Retinal pigment epithelial cell (primary cell): ENCODE results near the gene C1orf74.

Experiments used
- DNase-seq: peaks from one replicate; pipeline ENCODE4 v3.0.0-alpha.2; 2010; ENCODE audit warnings: low read depth
- H3K4me3 ChIP-seq: 2 replicates; pipeline ENCODE4 v1.5.1; 2011; ENCODE audit warnings: mild to moderate bottlenecking, low read length, control low read depth, moderate library complexity
- TF ChIP-seq, protein P1 (sequence below): conservative IDR thresholded peaks from 2 replicates; pipeline ENCODE4 v1.5.1; 2011; ENCODE audit warnings: low read depth, low read length, control low read depth, inconsistent platforms

C1orf74 gene

DNA sequence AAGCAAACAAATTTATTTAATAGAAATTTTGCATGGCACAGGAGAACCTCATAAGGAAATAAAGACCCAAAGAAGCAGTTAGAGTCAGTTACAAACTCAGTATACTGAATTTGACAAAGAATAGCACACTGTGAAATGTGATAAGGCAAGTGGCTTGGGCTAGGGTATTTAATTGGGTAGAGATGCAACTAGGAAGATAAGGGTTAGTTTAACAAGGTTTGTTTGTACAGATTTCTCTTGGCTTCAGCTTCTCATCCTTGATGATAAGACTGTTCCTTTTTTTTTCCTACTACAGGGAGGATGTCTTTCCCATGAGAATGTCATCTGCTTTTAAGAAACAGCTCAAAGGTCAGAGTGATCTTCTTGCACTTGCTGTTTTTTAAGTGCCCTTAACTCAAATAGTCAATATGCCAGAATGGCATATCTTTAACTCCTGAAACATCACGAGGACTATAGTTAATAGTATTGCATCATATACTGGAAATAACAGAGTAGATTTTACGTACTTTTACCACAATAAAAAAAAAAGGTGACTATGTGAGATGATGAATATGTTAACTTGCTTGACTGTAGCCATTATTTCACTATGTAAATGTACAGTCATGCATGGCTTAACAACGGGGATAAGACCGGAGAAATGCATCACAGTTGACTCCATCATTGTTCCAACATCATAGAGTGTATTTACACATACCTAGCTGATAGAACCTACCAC, 37.8 kb downstream of the C1orf74 start:
- H3K4me3 ChIP-seq, result no peak overlapping the region
- TF ChIP-seq, protein P1, sequence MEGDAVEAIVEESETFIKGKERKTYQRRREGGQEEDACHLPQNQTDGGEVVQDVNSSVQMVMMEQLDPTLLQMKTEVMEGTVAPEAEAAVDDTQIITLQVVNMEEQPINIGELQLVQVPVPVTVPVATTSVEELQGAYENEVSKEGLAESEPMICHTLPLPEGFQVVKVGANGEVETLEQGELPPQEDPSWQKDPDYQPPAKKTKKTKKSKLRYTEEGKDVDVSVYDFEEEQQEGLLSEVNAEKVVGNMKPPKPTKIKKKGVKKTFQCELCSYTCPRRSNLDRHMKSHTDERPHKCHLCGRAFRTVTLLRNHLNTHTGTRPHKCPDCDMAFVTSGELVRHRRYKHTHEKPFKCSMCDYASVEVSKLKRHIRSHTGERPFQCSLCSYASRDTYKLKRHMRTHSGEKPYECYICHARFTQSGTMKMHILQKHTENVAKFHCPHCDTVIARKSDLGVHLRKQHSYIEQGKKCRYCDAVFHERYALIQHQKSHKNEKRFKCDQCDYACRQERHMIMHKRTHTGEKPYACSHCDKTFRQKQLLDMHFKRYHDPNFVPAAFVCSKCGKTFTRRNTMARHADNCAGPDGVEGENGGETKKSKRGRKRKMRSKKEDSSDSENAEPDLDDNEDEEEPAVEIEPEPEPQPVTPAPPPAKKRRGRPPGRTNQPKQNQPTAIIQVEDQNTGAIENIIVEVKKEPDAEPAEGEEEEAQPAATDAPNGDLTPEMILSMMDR, result no peak
- no peak for DNase-seq

DNA sequence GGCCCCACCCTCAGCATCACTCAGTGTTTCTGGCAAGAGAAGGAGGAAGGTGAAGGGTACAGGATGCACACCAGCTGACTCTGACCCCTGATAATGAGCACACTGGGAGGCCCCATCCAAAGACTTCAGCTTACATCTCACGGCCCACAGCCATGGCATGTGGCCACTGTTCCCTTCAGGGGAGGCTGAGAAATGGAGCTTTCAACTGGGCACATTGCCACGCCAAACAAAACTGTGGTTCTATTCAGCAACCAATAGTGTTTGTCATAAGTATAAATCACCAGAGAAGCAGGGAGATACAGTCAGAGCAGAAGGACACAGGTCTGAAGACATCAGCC, 41.2 kb downstream of the C1orf74 start:
- no peak for DNase-seq

DNA sequence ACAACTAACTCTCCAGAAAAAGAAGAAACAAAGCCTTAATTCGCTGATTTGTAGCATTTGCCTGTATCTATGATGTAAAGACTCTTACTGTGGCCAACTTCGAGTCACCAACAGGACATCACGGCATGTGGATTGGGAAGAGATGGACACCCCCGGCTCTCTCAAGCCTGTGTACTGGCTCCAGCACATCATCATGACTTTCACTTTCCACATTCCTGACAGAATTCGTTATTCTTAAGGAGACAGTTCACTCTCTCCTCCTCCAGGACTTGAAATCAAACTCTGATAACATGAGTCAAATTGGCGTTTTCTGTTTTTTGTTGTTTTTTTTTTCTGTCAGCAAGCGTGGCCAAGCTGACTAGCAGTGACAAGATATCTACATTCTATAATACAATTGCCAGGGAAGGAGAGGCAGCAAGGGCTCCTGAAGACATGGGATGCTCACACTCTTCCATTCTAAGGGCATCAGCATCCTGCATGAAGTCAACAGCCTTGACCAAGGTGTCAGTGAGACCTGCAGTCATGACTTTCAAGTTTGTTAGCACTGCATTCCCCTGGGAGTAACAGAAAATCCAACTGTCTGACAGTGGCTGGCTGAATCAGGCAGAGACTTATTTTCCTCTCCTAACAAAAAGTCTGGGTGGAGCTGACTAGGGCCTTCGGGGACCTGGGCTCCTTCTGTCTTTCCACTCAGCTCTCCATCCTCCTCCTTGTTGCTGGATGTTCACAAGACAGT, 41.8 kb downstream of the C1orf74 start:
- TF ChIP-seq, protein P1, result no peak
- no peak for DNase-seq
- H3K4me3 ChIP-seq, result no peak overlapping the region

More for the DNA sequence above, 41.2 kb downstream of the C1orf74 start:
- no peak overlapping the region for H3K4me3 ChIP-seq
- TF ChIP-seq, protein P1, result no peak

DNA sequence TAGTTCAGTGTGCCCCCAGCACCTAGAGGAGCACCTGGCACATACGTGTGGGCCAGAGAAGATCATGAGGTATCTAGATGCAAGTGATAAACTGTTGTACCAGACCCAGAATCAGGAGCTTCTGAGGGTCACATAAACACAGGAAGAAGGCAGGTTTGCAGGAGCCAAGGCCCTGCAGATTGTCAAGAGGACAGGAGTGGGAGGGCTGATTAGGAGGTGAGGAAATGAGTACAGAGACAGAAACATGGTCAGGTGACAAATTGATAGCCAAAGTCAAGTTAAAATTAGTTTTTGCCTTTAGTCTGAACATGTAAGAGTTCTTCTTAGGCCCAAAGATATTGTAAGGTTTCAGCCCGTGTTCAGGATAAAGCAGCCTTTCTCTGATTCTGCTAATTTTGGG, 42.5 kb downstream of the C1orf74 start:
- TF ChIP-seq, protein P1, result no peak
- no peak overlapping the region for H3K4me3 ChIP-seq
- no peak for DNase-seq

DNA sequence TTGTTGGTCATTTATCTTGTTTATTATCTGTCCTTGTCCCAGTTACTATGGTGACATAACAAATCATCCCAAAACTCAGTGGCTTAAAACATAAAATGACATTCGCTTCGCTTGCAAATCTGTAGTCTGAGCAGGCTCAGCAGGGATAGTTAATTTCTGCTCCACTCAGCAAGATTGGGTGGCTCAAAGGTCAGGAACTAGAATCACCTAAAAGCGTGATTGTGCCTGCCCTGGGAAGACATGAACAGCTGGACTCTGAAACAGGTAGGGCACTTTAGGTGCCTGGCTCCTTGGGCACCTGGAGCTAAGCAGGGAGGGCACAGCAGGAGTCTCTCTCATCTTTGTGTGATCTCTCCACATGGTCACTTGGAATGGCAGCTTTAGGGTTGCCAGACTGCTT, 43.2 kb downstream of the C1orf74 start:
- no peak overlapping the region for H3K4me3 ChIP-seq
- TF ChIP-seq, protein P1, result no peak
- no peak for DNase-seq

DNA sequence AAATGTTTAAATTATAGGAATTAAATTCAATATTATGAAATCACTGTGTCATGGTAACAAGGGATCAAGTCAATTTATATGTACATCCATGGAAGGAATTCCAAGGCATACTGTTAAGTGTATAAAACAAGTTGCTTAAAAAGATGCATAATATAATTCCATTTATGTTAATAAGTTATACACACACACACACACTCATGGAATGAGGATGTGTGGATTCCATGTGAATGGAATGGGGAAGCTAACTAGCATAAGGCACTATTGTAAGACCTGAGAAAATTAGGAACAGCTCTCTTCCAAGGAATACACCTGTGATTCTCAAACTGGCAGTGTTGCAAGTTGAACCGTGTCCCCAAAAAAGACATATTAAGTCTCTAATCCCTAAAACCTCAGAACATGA, 46.1 kb downstream of the C1orf74 start:
- no peak for DNase-seq
- H3K4me3 ChIP-seq, result no peak overlapping the region
- TF ChIP-seq, protein P1, result no peak

DNA sequence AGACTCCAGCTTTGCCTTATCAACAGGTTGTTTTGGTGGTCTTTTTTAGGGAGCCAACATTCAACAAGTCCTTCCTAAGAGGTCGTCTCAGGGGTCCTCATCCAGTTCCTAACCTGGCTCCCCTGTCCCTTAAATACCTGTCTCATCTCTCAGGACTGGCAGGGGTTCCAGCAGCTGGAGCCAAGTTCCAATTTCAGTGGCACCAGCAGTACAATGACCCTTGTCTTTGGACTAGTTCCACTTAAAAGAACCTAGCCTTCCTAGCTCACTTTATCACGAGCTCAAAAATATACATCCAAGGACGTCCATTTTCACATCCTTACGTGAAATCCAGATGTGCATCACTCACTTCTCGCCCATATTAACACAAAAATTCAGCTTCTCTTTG, 47.2 kb downstream of the C1orf74 start:
- no peak overlapping the region for H3K4me3 ChIP-seq
- TF ChIP-seq, protein P1, result no peak
- DNase-seq, result no peak
